ENCODE measurements around the gene SMIM14.
"Not testable (repeated sequence)": the region's sequence is repeated elsewhere in the genome, so short reads cannot be mapped to it uniquely, and the experiment has no call there.

The SMIM14 gene

GRCh38 chr4:39616651-39617050, 22.0 kb downstream of the SMIM14 start:
- no peak for DNase-seq (ENCODE audit: insufficient read length)

DNA sequence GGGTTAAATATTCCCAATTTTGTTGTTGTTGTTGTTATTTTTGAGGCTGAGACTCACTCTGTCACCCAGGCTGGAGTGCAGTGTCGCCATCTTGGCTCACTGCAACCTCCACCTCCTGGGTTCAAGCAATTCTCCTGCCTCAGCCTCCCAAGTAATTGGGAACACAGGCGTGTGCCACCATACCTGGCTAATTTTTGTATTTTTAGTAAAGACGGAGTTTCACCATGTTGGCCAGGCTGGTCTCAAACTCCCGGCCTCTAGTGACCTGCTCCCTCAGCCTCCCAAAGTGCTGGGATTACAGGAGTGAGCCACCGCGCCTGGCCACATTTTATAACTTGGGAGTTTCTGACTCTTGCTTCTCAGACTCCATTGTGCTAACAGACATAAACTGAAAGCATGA, 22.6 kb downstream of the SMIM14 start:
- DNase-seq (ENCODE audit: insufficient read length); FAIRE-seq: not testable (repeated sequence)

More at GRCh38 chr4:39616651-39617050, 22.0 kb downstream of the SMIM14 start:
- TF ChIP-seq TAF1 (IDR thresholded peaks at IDR 0.05; ENCODE audit: borderline replicate concordance, low read depth, low read length) (no peak), POLR2AphosphoS5 (IDR thresholded peaks at IDR 0.05; ENCODE audit: low read depth, low read length) (no peak), POLR2A (IDR thresholded peaks at IDR 0.05; ENCODE audit: low read depth, low read length) (no peak)
- FAIRE-seq = no peak

DNA sequence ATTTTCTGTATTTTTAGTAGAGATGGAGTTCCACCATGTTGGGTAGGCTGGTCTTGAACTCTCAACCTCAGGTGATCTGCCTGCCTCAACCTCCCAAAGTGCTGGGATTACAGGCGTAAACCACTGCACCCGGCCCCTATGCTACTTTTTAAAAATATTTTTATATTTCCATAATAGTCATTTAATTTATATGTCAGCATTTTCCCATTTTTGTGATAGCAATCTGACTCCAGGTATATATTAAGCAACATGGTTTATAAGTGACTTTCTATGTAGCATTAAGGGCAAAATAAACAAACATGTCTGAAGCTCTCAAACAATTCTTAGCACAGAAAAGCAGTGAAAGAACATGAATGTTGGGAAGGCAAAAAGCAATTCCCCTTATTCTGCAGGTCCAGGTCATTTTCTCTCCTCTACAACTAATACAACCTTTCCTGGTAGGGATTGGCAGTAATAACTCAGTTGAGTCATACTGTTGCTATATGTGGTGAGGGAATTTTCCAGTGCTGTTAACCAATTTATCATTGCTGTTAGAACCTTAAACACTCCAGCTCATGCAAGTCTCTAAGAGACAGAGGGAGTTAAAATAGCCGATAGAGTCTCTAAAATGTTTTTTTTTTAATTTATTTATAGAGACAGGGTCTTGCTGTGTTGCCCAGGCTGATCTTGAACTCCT, 24.0 kb downstream of the SMIM14 start:
- FAIRE-seq (peak; percentile 5), DNase-seq (ENCODE audit: insufficient read length) (no peak)

DNA sequence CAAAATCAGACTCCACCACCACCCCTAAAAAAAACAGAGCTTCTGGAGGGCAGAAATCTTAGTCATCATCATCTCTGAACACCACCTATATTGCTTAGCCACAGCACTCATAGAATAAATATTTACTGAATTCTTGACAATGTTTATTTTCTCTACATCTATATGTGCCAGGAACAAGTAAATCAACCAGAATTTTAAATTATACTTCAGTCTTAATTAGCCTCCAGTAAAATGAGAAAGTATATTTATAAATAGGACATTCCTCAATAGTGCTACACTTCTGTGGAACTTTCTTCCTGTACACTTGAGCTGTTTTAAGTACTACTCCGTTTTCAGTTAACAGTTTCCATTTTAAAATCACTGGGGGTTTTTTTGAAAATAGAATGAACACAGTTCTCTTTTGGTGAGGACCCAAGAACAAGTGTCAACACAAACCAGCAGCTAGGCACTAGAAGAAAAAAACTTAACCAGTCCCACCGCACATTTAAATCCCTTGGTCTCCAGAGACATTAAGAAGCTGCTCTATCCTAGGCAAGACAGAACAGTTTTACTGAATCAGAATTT, 25.5 kb downstream of the SMIM14 start:
- DNase-seq (ENCODE audit: insufficient read length) (no peak), FAIRE-seq (no peak)
- no peak for TF ChIP-seq TAF1 (IDR thresholded peaks at IDR 0.05; ENCODE audit: borderline replicate concordance, low read depth, low read length)
- TF ChIP-seq POLR2AphosphoS5 (IDR thresholded peaks at IDR 0.05; ENCODE audit: low read depth, low read length) = no peak
- TF ChIP-seq POLR2A (IDR thresholded peaks at IDR 0.05; ENCODE audit: low read depth, low read length) = no peak

More for the DNA sequence above, 24.0 kb downstream of the SMIM14 start:
- TF ChIP-seq TAF1 (IDR thresholded peaks at IDR 0.05; ENCODE audit: borderline replicate concordance, low read depth, low read length) = no peak
- TF ChIP-seq POLR2A (IDR thresholded peaks at IDR 0.05; ENCODE audit: low read depth, low read length) = no peak
- TF ChIP-seq POLR2AphosphoS5 (IDR thresholded peaks at IDR 0.05; ENCODE audit: low read depth, low read length) = no peak

DNA sequence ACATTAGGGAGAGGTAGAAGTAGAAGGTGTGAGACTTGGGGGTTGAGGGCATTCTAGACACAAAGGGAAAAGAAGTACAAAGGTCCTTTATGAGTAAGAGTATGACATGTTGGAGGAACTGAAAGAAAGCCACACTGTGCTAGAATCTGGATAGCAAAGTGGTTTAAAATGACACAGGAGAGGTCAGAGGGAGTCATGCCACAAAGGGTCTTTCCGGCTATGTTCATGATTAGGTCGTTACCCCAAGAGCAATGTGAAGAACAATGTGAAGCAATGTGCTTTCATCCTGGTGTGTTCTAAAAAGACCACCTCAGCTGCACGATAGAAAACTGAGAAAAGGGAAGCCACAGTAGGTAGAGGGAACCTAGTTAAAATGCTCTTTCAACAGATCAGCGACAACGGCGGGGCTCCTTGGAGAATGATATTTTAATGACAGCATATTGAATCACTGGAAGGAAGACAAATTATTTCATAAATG, 29.2 kb downstream of the SMIM14 start:
- DNase-seq (ENCODE audit: insufficient read length) = no peak
- peak; percentile 97 for FAIRE-seq

DNA sequence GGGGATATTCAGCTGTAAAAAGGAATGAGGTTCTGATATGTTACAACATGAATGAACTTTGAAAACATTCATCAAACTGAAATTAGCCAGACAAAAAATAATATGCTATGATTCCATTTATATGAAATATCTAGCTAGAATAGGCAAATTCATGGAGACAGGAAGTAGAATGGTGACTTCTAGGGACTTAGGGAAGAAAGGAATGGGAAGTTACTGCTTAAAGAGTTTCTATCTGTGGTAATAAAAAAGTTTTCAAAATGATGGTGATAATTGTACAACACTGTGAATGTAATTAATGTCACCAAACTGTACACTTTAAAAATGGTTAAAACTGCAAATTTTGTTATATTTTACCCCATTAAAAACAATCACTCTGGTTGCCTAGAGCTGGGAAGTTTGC, 30.2 kb downstream of the SMIM14 start:
- FAIRE-seq (no peak), DNase-seq (ENCODE audit: insufficient read length) (no peak)
- TF ChIP-seq POLR2A (IDR thresholded peaks at IDR 0.05; ENCODE audit: low read depth, low read length) (no peak), POLR2AphosphoS5 (IDR thresholded peaks at IDR 0.05; ENCODE audit: low read depth, low read length) (no peak), TAF1 (IDR thresholded peaks at IDR 0.05; ENCODE audit: borderline replicate concordance, low read depth, low read length) (no peak)

More for the DNA sequence above, 29.2 kb downstream of the SMIM14 start:
- TF ChIP-seq TAF1 (IDR thresholded peaks at IDR 0.05; ENCODE audit: borderline replicate concordance, low read depth, low read length) = no peak
- peak; percentile 38; the same call in 1 of the 2 replicates for TF ChIP-seq POLR2AphosphoS5 (IDR thresholded peaks at IDR 0.05; ENCODE audit: low read depth, low read length)
- 0 out of 2 replicates have a peak, but pooled peaks have one; percentile 51 for TF ChIP-seq POLR2A (IDR thresholded peaks at IDR 0.05; ENCODE audit: low read depth, low read length)

DNA sequence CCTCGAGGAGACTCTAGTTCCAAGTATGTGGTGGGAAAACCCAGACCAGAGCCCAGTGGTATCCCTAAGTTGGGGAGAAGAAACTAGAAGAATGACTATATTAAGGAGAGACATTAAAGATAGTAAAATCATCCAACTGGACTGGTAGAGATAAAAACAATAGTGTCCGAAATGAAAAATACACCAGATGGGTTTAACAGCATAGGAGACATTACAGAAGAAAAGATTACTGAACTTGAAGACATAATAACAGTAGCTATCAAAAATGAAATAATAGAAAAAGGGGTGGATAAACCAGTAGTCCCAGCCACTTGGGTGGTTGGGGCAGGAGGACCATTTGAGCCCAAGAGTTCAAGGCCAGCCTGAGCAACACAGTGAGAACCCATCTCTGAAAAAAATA, 31.9 kb downstream of the SMIM14 start:
- FAIRE-seq = no peak
- TF ChIP-seq POLR2AphosphoS5 (IDR thresholded peaks at IDR 0.05; ENCODE audit: low read depth, low read length) (no peak), POLR2A (IDR thresholded peaks at IDR 0.05; ENCODE audit: low read depth, low read length) (no peak), TAF1 (IDR thresholded peaks at IDR 0.05; ENCODE audit: borderline replicate concordance, low read depth, low read length) (no peak)
- no peak for DNase-seq (ENCODE audit: insufficient read length)

DNA sequence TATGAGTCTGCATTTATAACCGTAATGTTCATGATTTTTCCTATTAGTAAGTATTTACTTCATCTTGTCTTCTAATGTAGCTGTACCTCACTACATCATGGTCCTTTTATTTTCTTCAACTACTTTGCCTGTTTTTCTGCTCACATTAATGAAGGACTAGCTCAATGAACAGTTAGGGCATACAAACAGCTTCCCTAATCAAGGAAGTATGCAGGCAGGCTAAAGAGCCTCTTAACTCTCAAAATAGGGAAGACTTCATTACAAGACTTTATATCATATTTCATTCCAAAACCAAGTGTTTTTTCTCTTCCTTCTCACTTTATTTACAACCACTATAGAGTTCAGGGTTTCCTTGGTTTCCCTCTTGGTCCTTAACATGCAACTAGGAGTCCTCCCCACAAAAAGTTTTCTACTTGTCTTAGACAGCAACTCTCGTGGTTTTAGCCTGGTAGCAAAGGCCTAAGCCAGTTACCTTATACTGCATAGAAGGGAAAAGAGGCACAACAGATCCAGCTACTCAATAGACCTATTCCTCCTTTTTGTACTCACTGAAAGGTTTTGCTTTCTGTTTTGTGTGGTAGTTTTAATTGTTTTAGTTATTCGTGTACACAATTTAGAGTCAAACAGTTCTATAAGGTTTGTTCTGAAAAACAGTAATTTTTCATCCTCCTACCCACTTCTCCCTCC, 40.8 kb downstream of the SMIM14 start:
- no peak for FAIRE-seq
- TF ChIP-seq POLR2AphosphoS5 (IDR thresholded peaks at IDR 0.05; ENCODE audit: low read depth, low read length) = no peak
- no peak for TF ChIP-seq TAF1 (IDR thresholded peaks at IDR 0.05; ENCODE audit: borderline replicate concordance, low read depth, low read length)

GRCh38 chr4:39596971-39597370, 41.7 kb downstream of the SMIM14 start:
- DNase-seq (ENCODE audit: insufficient read length) (no peak), FAIRE-seq (no peak)
- TF ChIP-seq TAF1 (IDR thresholded peaks at IDR 0.05; ENCODE audit: borderline replicate concordance, low read depth, low read length) (no peak), POLR2A (IDR thresholded peaks at IDR 0.05; ENCODE audit: low read depth, low read length) (no peak), POLR2AphosphoS5 (IDR thresholded peaks at IDR 0.05; ENCODE audit: low read depth, low read length) (no peak)

More for the DNA sequence above, 40.8 kb downstream of the SMIM14 start:
- no peak for DNase-seq (ENCODE audit: insufficient read length)

DNA sequence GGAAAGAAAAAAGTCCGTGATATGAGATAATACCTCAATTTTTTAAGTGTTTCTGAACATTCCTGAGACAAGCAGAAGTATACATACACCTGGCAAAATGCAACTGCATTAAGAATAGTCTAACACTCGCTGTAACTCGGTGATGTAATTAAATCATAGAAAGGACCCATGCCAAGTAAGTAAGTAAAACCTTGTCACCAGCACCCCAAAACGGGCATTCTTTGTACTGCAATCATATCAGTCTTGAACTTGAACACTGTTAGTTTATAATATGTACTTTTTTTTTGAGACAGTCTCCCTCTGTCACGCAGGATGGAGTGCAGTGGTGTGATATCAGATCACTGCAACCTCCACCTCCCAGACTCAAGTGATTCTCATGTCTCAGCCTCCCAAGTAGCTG, 47.4 kb downstream of the SMIM14 start:
- TF ChIP-seq POLR2A (IDR thresholded peaks at IDR 0.05; ENCODE audit: low read depth, low read length) (no peak), TAF1 (IDR thresholded peaks at IDR 0.05; ENCODE audit: borderline replicate concordance, low read depth, low read length) (no peak), POLR2AphosphoS5 (IDR thresholded peaks at IDR 0.05; ENCODE audit: low read depth, low read length) (no peak)
- FAIRE-seq = no peak

DNA sequence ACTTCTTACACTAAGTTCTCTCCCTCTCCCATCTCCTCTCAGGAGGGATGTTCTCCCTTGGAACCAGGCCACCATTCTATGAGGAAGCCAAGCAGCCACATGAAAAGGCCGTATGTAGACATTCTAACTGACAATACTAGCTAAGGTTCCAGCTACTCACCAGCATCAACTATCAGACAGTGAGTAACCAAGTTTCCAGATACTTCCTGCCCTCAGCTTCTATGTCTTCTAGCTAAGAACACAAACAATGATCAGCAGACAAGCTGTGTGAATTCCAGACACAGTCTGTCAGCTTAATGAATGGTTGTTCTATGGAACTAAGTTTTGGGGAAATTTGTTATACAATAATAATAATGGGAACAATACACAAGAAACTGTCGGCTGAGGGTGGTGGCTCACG, 50.8 kb downstream of the SMIM14 start:
- no peak for TF ChIP-seq TAF1 (IDR thresholded peaks at IDR 0.05; ENCODE audit: borderline replicate concordance, low read depth, low read length)
- no peak for TF ChIP-seq POLR2A (IDR thresholded peaks at IDR 0.05; ENCODE audit: low read depth, low read length)
- no peak for FAIRE-seq

More for the DNA sequence above, 47.4 kb downstream of the SMIM14 start:
- no peak for DNase-seq (ENCODE audit: insufficient read length)

GRCh38 chr4:39574946-39575345, 63.7 kb downstream of the SMIM14 start:
- FAIRE-seq (no peak), DNase-seq (ENCODE audit: insufficient read length) (no peak)
- TF ChIP-seq POLR2A (IDR thresholded peaks at IDR 0.05; ENCODE audit: low read depth, low read length) (no peak), POLR2AphosphoS5 (IDR thresholded peaks at IDR 0.05; ENCODE audit: low read depth, low read length) (no peak), TAF1 (IDR thresholded peaks at IDR 0.05; ENCODE audit: borderline replicate concordance, low read depth, low read length) (no peak)

More for the DNA sequence above, 50.8 kb downstream of the SMIM14 start:
- no peak for DNase-seq (ENCODE audit: insufficient read length)

All from GM12892 (cell line).